Keratinocyte (primary cell): Measurements from ENCODE around the gene JADE2. TPM values are rescaled to one million over a fixed set of nuclear protein-coding genes. Genes with fewer than 3 reads are reported as not detected.
"Not testable (repeated sequence)": the region's sequence is repeated elsewhere in the genome, so short reads cannot be mapped to it uniquely, and the experiment has no call there.

Experiments used
- DNase-seq: peaks from one replicate; pipeline ENCODE4 v3.0.0-alpha.2; 2011; ENCODE audit warnings: low read depth, missing footprints, low spot score
- FAIRE-seq: peaks from 2 replicates; lab custom pipeline; 2011; peaks lifted over from hg19 to GRCh38; lab: Jason Lieb, UNC
- H2AFZ ChIP-seq: 2 replicates; pipeline ENCODE4 v1.6.0; 2012; ENCODE audit warnings: low read length, control low read depth, inconsistent platforms; ENCODE audit not compliant: control insufficient read depth
- H3K27ac ChIP-seq: 2 replicates; pipeline ENCODE4 v1.5.1; 2011; ENCODE audit warnings: low read length; ENCODE audit not compliant: control insufficient read depth, insufficient read depth
- H3K27me3 ChIP-seq: 3 replicates; pipeline ENCODE4 v1.6.0; 2011; ENCODE audit warnings: low read length; ENCODE audit not compliant: control insufficient read depth, insufficient read depth; ENCODE audit errors: extremely low read depth
- H3K36me3 ChIP-seq, 2 experiments: 2 replicates in 1 of 2; 3 replicates in 1 of 2; pipeline ENCODE4 v1.5.1; 2011; ENCODE audit warnings: low read length in 2 of 2, mild to moderate bottlenecking in 1 of 2; ENCODE audit not compliant: control insufficient read depth in 2 of 2, insufficient read depth in 2 of 2; ENCODE audit errors: extremely low read depth in 1 of 2
- H3K4me1 ChIP-seq: 3 replicates; pipeline ENCODE4 v1.5.1; 2011; ENCODE audit warnings: low read length; ENCODE audit not compliant: control insufficient read depth, insufficient read depth; ENCODE audit errors: extremely low read depth
- H3K4me2 ChIP-seq: 3 replicates; pipeline ENCODE4 v1.6.0; 2011; ENCODE audit warnings: low read depth, low read length; ENCODE audit not compliant: control insufficient read depth, insufficient read depth; ENCODE audit errors: extremely low read depth
- H3K4me3 ChIP-seq, 3 experiments: fragments of 200-600 bp in 1 of 3; sonication (generic) in 1 of 3; 2 replicates in 2 of 3; 3 replicates in 1 of 3; pipeline ENCODE4 v1.5.1; 2011 to 2016; ENCODE audit warnings: low read length in 3 of 3, mild to moderate bottlenecking in 3 of 3, control low read depth in 2 of 3, inconsistent platforms in 1 of 3, low read depth in 1 of 3, mixed read lengths in 1 of 3, mixed run types in 1 of 3, moderate library complexity in 1 of 3; ENCODE audit not compliant: control insufficient read depth in 2 of 3, insufficient read depth in 2 of 3; ENCODE audit errors: extremely low read depth in 1 of 3
- H3K79me2 ChIP-seq: 2 replicates; pipeline ENCODE4 v1.6.0; 2012; ENCODE audit warnings: low read length; ENCODE audit not compliant: control insufficient read depth, insufficient read depth
- H3K9ac ChIP-seq: 3 replicates; pipeline ENCODE4 v1.6.0; 2011; ENCODE audit warnings: low read length; ENCODE audit not compliant: control insufficient read depth, insufficient read depth; ENCODE audit errors: extremely low read depth
- H3K9me1 ChIP-seq: 3 replicates; pipeline ENCODE4 v1.6.0; 2011; ENCODE audit warnings: low read length; ENCODE audit not compliant: control insufficient read depth, insufficient read depth; ENCODE audit errors: extremely low read depth
- H3K9me3 ChIP-seq: 2 replicates; pipeline ENCODE4 v1.5.1; 2012; ENCODE audit warnings: low read depth, low read length; ENCODE audit not compliant: control insufficient read depth
- H4K20me1 ChIP-seq: 3 replicates; pipeline ENCODE4 v1.6.0; 2011; ENCODE audit warnings: low read length; ENCODE audit not compliant: control insufficient read depth, insufficient read depth; ENCODE audit errors: extremely low read depth
- CTCF ChIP-seq, 3 experiments: IDR thresholded peaks in 1 of 3; conservative IDR thresholded peaks in 1 of 3; optimal IDR thresholded peaks in 1 of 3; 2 replicates in 2 of 3; 3 replicates in 1 of 3; pipeline versions ENCODE3 to v1.5.1; 2011; ENCODE audit warnings: low read length in 3 of 3, mild to moderate bottlenecking in 3 of 3, moderate library complexity in 2 of 3, control low read depth in 1 of 3, inconsistent platforms in 1 of 3; ENCODE audit not compliant: insufficient read depth in 2 of 3; ENCODE audit errors: extremely low read depth in 1 of 3
- EZH2 ChIP-seq: IDR thresholded peaks from one replicate; pipeline ENCODE4 v1.6.1; 2012; ENCODE audit warnings: inconsistent platforms, mild to moderate bottlenecking, low read length, moderate library complexity
- dilution Hi-C: fragments of 300-500 bp; cut with MboI; formaldehyde crosslinking; loops from one replicate; pipeline ENCODE4 v1.7.0; 2020; ENCODE audit warnings: low sequenced_read_pairs; ENCODE audit not compliant: extremely low pct_ligation_motif_present
- polyA plus RNA-seq, 5 experiments: library from polyadenylated mRNA; depleted of rRNA in 3 of 5; stranded (reverse) in 3 of 5; stranded (forward) in 1 of 5; unstranded in 1 of 5; fragments of >200 nt; gene quantifications; 1 replicate in 1 of 5; 2 replicates in 3 of 5; 3 replicates in 1 of 5; pipeline versions ENCODE4 v1.2.1 to v1.2.3, GENCODE V29; 2011 to 2012; ENCODE audit warnings: missing spikeins in 2 of 5, low read depth in 1 of 5, low replicate concordance in 1 of 5

Gene JADE2
- polyA plus RNA-seq, 1 donor (not counting 4 experiments of a cell fraction or from before 2014, with no cell fraction given) = 11.1 TPM

- no peak overlapping the region for H2AFZ ChIP-seq
- no peak for FAIRE-seq
- dilution Hi-C loops = no loop called here
These were observed 69.5 kb downstream of the JADE2 start for GRCh38 chr5:134594797-134595457.

GRCh38 chr5:134595458-134595838 lies 70.0 kb downstream of the JADE2 start:
- dilution Hi-C loops = no loop called here
- TF ChIP-seq EZH2 (no peak), CTCF (optimal IDR thresholded peaks at IDR 0.05 in 1 of 3, IDR thresholded peaks at IDR 0.05 in 1 of 3, conservative IDR thresholded peaks at IDR 0.05 in 1 of 3; ENCODE audit: extremely low read depth in 1 of 3, insufficient read depth in 2 of 3, low read length in 3 of 3) (no peak)

More at GRCh38 chr5:134594797-134595457, 69.5 kb downstream of the JADE2 start:
- Histone ChIP-seq H3K9ac (no peak overlapping the region), H3K27me3 (no peaks in the 10 kb centered on the region), H3K4me2 (no peak overlapping the region), H3K36me3 (no peaks in the 10 kb centered on the region), H3K27ac (no peak overlapping the region), H3K4me3 (no peak overlapping the region), H3K9me3 (no peaks in the 10 kb centered on the region), H3K79me2 (no peaks in the 10 kb centered on the region), H3K4me1 (peaks cover 14% of the 10 kb centered on the region), H3K9me1 (no peaks in the 10 kb centered on the region), H4K20me1 (no peaks in the 10 kb centered on the region)
- DNase-seq = no peak
- TF ChIP-seq EZH2 (no peak), CTCF (optimal IDR thresholded peaks at IDR 0.05 in 1 of 3, IDR thresholded peaks at IDR 0.05 in 1 of 3, conservative IDR thresholded peaks at IDR 0.05 in 1 of 3; ENCODE audit: extremely low read depth in 1 of 3, insufficient read depth in 2 of 3, low read length in 3 of 3) (no peak)

GRCh38 chr5:134599820-134600219 lies 74.3 kb downstream of the JADE2 start:
- dilution Hi-C loops, H3K27ac ChIP-seq, H3K9ac ChIP-seq, H2AFZ ChIP-seq, DNase-seq, H4K20me1 ChIP-seq, FAIRE-seq, H3K79me2 ChIP-seq, H3K4me3 ChIP-seq, H3K4me2 ChIP-seq, H3K36me3 ChIP-seq, H3K9me1 ChIP-seq, H3K27me3 ChIP-seq, H3K4me1 ChIP-seq, H3K9me3 ChIP-seq: not testable (repeated sequence)

More at GRCh38 chr5:134595458-134595838, 70.0 kb downstream of the JADE2 start:
- no peaks in the 10 kb centered on the region for H3K9me1 ChIP-seq
- H3K36me3 ChIP-seq = no peaks in the 10 kb centered on the region
- no peaks in the 10 kb centered on the region for H3K9me3 ChIP-seq
- H2AFZ ChIP-seq = no peak overlapping the region
- no peak overlapping the region for H3K9ac ChIP-seq
- H3K4me3 ChIP-seq = no peak overlapping the region
- H3K4me1 ChIP-seq = peaks cover 14% of the 10 kb centered on the region
- DNase-seq = no peak
- H3K4me2 ChIP-seq = no peak overlapping the region
- H3K27me3 ChIP-seq = no peaks in the 10 kb centered on the region
- no peaks in the 10 kb centered on the region for H4K20me1 ChIP-seq
- no peak overlapping the region for H3K27ac ChIP-seq
- FAIRE-seq = no peak
- no peaks in the 10 kb centered on the region for H3K79me2 ChIP-seq
